Left ventricle myocardium inferior (tissue), 1 donor: ENCODE results near the gene CTNNA2. TPM values are rescaled to one million over a fixed set of nuclear protein-coding genes. Genes with fewer than 3 reads are reported as not detected.

Experiments used
- DNase-seq: peaks from one replicate; pipeline ENCODE4 v3.0.0-alpha.2; 2020
- H3K27ac ChIP-seq: fragments of 200-600 bp; replicated peaks from 2 replicates; pipeline ENCODE4 v1.8.0; 2021
- H3K27me3 ChIP-seq: fragments of 200-600 bp; 2 replicates; pipeline ENCODE4 v1.8.0; 2021; ENCODE audit warnings: low read depth
- H3K36me3 ChIP-seq: fragments of 200-600 bp; 2 replicates; pipeline ENCODE4 v1.8.0; 2021
- H3K4me1 ChIP-seq: fragments of 200-600 bp; 2 replicates; pipeline ENCODE4 v1.8.0; 2021
- H3K4me3 ChIP-seq: fragments of 200-600 bp; 2 replicates; pipeline ENCODE4 v1.8.0; 2021; ENCODE audit warnings: mild to moderate bottlenecking, moderate library complexity
- H3K9me3 ChIP-seq: fragments of 200-600 bp; replicated peaks from 2 replicates; pipeline ENCODE4 v1.8.0; 2021
- CTCF ChIP-seq: fragments of 200-600 bp; IDR thresholded peaks from 2 replicates; pipeline ENCODE4 v1.8.0; 2021; ENCODE audit warnings: antibody characterized with exemption, mild to moderate bottlenecking, borderline replicate concordance
- intact Hi-C: fragments of 100-400 bp; cut with micrococcal nuclease; formaldehyde crosslinking; loops from one replicate; pipeline ENCODE4 v1.11.0; 2022
- total RNA-seq: library from RNA; stranded (reverse); fragmentation: NEBNext Ultra II Directional; extraction: Animal tissue kit (Norgen Biotek cat#: 25700); gene quantifications from one replicate; pipeline ENCODE4 v1.2.1, GENCODE V29; 2021
- donor health status: DM: no; HTN: yes; CAD: no; lungs with severe emphysema.

CTNNA2 gene
- total RNA-seq, 1 donor from 2014 or later, result not detected

DNA sequence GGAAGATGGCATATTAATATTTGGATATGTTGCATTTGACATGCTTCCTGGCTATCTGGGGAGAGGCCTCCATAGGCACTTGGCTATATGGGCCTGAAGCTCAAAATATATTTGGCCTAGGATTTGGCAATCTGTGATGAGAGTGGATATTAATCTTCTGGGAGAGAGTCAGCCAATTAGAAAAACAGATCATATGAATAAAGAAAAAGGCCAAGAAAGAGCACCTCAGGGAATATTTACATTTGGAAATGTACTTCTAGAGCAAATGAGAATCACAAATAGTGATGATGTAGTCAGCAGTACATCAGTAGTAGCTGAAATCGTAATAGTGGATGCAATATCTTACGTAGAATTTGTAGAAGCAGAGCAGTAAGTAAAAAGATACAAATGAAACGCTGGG is 277.0 kb downstream of the CTNNA2 start:
- no peak for TF ChIP-seq CTCF
- H3K36me3 ChIP-seq, result no peaks in the 10 kb centered on the region
- no peak for DNase-seq
- no peaks in the 10 kb centered on the region for H3K27me3 ChIP-seq
- H3K9me3 ChIP-seq, result no peaks in the 10 kb centered on the region
- intact Hi-C loops, result no loop called here
- no peak overlapping the region for H3K4me3 ChIP-seq
- H3K4me1 ChIP-seq, result no peaks in the 10 kb centered on the region
- no peak overlapping the region for H3K27ac ChIP-seq

GRCh38 chr2:79792090-79792489 is 279.2 kb downstream of the CTNNA2 start:
- Histone ChIP-seq H3K4me3 (no peak overlapping the region), H3K9me3 (no peaks in the 10 kb centered on the region), H3K4me1 (no peaks in the 10 kb centered on the region), H3K27me3 (no peaks in the 10 kb centered on the region), H3K27ac (no peak overlapping the region), H3K36me3 (no peaks in the 10 kb centered on the region)
- no peak for TF ChIP-seq CTCF
- intact Hi-C loops, result no loop called here
- no peak for DNase-seq

DNA sequence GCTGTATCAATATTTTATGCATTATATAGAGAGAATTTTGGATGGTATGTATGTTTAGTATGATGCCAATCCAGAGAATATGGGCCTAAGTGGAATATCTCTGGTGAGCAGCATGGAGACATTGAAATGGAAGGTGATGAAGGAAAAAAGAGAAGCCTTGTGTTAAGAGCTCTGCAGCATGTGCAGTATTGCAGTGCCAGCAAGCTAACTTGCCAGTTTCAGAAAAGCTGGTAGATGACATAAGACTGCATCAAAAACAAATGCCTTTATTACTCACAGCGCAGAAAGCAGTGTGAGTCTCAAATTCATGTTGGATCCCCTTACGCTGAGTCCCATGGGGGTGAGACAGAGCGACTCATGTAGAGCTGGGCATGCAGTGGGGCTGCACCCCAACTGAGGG is 280.2 kb downstream of the CTNNA2 start:
- H3K4me3 ChIP-seq, result no peak overlapping the region
- no peaks in the 10 kb centered on the region for H3K9me3 ChIP-seq
- intact Hi-C loops, result no loop called here
- TF ChIP-seq CTCF, result no peak
- H3K27ac ChIP-seq, result no peak overlapping the region
- no peak for DNase-seq
- H3K4me1 ChIP-seq, result no peaks in the 10 kb centered on the region
- H3K27me3 ChIP-seq, result no peaks in the 10 kb centered on the region
- no peaks in the 10 kb centered on the region for H3K36me3 ChIP-seq

DNA sequence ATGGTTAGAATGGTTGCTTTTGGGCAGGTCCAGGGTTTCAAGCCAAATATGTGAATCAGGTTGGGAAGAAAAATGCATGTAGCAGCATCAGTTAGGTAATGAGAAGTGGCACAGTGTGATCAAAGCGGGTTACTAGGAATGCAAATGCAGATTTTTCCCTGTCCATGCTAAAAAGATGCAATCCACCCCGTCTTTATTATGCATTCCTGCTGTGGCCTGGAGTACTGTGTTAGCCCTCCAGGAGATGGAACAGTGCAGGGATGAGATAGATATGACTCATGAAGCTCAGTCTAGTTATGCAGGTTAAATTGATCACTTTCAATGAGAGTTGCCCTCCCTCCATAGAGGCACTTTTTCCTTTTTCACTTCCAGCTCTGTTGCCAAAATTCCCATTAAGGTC is 283.8 kb downstream of the CTNNA2 start:
- H3K27me3 ChIP-seq, result no peaks in the 10 kb centered on the region
- TF ChIP-seq CTCF, result no peak
- no peaks in the 10 kb centered on the region for H3K9me3 ChIP-seq
- no peak overlapping the region for H3K4me3 ChIP-seq
- H3K36me3 ChIP-seq, result no peaks in the 10 kb centered on the region
- H3K27ac ChIP-seq, result no peak overlapping the region
- no peak for DNase-seq
- H3K4me1 ChIP-seq, result no peaks in the 10 kb centered on the region
- intact Hi-C loops, result no loop called here

DNA sequence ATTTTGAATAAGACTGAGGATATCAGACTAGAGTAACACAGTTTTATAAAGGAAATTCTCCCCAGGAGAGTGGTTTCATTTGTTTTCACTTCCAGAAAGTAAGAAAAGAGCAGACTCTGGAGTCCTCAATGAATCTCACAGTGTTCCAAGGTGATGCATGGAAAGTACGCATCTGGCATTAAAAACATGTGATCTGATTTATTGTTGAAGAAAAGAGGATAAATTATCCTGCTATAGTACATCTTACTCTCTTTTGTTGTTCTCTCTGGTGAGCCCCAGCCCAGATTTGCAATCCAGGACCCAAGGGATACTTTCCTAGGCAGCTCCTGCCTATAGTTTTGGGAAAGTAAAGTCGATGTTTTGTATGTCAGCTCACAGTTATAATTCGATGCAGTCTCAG is 285.9 kb downstream of the CTNNA2 start:
- Histone ChIP-seq H3K27me3 (no peaks in the 10 kb centered on the region), H3K36me3 (no peaks in the 10 kb centered on the region), H3K4me3 (no peak overlapping the region), H3K27ac (no peak overlapping the region), H3K9me3 (no peaks in the 10 kb centered on the region), H3K4me1 (no peaks in the 10 kb centered on the region)
- intact Hi-C loops, result no loop called here
- no peak for DNase-seq
- TF ChIP-seq CTCF, result no peak

- Histone ChIP-seq H3K4me3 (no peak overlapping the region), H3K27me3 (no peaks in the 10 kb centered on the region), H3K9me3 (no peaks in the 10 kb centered on the region), H3K36me3 (no peaks in the 10 kb centered on the region), H3K27ac (no peak overlapping the region), H3K4me1 (no peaks in the 10 kb centered on the region)
- no peak for TF ChIP-seq CTCF
- intact Hi-C loops, result no loop called here
- DNase-seq, result no peak
These were observed 286.9 kb downstream of the CTNNA2 start for GRCh38 chr2:79799729-79800128.
